SW 1271 (cell line): Measurements from ENCODE around the gene JAK1.
"Not testable (repeated sequence)": the region's sequence is repeated elsewhere in the genome, so short reads cannot be mapped to it uniquely, and the experiment has no call there.

ENCODE experiments used
- DNase-seq, 2 experiments: peaks; one replicate each; lab custom pipeline; 2025; lab: John Stamatoyannopoulos, UW

The JAK1 gene

DNA sequence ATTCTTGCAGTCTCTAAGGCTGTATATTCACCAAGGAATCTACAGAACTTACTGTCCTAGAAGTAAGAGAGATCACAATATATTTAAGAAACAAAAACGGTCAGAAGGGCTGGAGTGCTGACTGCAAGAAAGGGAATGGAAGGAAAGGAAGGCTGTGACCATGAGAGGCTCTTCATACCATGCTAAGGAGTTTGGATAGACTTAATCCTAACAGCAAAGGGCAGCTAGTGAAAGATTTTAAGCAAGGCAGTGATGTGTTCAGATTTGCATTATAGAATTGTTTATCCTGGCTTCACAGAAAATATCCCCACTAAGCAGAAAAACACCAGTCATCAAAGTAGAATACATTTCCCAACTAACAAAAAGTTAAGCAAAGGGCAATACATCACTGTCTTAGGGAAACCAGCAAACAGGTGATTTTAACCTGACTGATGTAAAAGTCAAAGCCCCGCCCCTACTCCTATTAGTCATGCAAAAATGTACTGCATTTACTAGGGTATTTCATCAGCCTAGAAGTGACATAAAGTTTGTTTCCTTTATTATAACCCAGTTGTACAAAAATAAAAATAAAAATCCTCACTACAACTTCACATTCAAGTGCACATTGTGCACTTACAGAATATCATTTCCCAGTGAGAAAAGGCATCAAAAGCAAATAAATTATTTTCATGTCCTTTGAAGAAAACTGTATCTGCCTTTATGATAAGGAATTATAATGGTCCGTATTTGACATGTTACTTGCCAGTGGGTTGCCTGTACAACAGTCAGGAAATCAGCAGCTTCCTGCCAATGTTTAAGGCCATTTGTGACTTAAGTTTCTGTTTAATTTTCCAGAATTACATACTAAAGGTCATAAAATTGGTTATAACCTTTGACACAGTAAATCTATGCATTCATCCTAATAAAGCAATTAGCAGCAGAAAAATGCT, 17.2 kb downstream of the JAK1 start:
- no peak for DNase-seq

DNA sequence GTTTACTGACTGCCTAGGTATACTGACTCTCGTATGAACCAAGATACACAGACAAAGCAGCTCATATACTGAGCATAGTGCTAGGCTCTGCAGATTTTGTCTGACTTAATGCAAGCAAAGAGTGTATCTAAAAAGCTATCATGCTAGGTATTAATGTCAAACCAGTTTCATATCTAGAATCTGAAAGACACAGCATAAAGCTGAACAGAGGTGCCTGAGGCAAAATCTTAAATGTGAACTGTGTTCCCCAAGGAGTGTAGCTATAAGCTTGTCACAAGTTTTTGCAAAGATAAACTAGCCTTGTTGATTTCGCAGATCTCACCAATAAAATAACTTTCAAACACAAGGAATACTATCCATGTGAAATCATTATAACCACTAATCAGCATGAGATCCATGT, 18.1 kb downstream of the JAK1 start:
- no peak for DNase-seq

DNA sequence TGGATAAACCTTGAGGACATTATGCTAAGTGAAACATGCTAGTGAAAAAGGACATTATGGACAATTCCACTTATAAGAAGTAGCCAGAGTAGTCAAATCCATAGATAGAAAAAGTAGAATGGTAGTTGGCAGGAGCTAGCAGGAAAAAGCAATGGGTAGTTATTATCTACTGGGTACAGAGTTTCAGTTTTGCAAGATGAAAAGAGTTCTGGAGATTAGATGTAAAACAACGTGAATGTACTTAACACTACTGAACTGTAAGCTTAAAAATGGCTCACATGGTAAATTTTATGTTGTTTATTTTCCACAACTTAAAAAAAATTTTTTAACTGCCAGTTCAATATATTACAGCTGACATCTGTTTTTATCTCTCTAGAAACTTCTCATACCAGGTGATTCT, 19.4 kb downstream of the JAK1 start:
- no peak for DNase-seq

DNA sequence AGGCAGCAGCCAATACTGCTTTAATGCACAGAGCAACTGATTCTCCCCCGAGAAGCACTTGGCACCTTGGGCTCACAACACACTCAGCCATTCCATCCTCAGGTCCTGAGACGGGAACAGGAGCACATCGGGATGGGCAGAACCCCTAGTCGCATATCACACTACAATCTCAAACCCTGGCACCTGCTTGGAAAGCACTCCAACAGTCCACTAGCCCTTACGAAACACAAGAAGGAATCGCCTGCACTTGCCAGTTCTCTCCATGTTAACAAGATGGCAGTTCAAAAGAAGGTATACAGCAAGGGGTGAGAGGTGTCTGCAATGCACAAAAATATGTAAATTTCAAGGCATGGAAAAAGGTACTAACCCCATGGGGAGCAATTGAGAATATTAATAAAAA, 21.4 kb downstream of the JAK1 start:
- DNase-seq, result no peak

DNA sequence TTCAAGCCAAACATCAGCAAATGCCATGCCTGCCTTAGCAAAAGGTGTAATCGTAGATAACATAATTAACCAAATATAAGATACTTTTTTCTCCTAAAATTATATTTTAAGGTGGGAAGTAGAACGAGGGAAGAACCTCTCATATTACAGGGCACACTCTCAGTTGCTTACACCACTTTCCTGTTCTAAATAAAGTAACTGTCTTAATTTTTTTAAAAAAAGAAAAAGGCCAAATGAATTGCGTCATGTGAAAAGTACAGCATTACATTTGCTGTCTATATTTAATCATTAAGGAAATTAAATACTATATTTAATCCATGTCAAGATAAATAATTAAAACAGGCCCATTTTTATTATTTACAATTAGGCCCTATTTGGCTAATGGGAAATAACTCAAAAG, 23.7 kb downstream of the JAK1 start:
- no peak for DNase-seq

DNA sequence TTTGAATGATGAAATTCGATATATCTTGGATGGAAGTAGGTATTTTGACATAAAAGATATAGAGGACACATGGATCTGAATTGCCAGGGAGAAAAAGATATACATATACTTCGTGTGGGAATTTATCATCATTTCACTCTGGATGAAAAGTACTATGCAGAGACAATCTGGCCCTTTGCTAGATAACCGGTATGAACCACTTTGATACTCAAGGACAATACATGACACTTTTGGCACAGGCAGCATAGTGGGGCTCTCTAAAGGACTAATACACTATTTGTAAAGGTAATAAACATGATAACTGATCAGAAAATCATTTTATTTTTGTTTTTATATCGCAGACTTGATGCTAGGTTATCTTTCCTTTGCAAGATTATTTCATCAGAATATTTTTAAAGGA, 24.2 kb downstream of the JAK1 start:
- DNase-seq, result no peak

DNA sequence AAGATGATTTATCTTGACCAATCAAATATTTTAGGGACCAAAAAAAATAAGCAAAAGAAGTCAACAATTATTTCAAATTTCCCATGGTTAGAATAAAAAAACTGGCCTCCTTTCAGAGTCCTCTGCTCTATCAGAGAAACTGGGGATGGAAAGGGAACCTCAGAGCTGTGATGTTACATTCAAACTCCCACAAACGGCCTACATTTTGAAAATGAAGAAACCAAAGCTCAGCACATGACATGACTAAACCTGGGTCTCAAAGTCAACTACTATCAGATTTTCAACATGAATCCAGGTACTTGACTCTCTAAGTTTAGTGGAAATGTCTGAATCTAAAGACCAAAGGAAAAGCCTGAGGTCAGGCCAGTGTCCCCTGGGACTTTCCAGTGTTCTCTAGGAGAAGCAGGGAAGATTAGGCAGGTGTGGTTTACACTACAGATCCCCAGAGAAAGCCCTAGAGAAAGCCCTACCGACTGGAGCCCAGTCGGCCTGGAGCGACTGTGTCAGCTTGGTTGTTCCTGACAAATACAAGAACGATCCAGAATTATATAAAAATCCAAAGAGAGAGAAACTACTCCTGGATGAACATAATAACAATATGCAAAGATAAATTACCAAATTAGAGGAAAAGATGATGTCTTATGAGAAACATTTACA, 24.8 kb downstream of the JAK1 start:
- DNase-seq, result no peak

DNA sequence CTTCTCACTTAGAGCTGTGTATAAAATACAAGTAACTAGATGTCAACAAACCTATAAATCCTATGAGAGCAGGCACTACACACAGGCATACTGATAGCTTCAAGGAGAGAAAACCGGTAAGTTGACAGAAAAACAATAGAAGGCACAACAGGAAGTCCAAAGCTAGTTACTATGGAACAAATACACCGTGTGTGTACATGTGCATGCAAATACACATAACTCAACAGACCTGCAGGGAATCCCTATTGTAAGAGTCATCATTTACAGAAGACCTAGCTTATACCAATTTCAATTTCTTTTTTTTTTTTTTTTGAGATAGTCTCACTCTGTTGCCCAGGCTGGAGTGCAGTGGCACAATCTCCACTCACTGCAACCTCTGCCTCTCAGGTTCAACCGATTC, 26.3 kb downstream of the JAK1 start:
- no peak for DNase-seq

DNA sequence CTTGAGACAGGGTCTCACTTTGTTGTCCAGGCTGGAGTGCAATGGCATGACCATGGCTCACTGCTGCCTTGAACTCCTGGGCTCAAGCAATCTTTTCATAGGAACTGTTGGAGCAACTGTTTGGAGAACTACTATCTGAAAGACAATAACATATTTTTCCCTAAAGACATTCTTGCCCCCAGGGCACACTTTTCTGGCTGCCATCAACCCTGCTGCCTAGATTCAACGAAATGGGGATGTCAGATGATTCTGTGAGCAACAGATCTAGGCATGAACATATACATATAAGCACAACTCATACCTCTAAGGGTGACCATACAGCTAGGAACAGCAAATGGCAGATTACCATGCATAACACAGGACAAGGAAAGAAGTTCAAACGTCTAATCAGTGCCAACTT, 27.4 kb downstream of the JAK1 start:
- no peak for DNase-seq

DNA sequence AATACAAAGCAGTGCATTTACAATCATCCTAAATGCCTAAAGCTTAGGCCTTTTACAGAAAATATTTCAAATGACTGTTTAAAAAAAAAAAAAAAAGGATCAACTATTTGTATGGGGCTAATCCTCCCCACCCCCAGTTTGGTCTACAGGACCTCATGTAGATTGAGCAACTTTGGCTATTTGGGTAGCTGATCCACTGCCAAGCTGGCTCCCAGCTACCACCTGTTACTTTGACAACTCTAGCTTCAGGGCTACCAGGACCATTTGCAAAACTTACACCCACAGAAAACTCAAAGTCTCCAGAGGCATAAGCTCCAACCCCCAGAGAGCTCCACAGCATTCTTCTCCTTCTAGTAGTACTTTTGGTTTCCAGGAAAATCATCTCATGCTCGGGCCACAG, 29.4 kb downstream of the JAK1 start:
- DNase-seq, result no peak

DNA sequence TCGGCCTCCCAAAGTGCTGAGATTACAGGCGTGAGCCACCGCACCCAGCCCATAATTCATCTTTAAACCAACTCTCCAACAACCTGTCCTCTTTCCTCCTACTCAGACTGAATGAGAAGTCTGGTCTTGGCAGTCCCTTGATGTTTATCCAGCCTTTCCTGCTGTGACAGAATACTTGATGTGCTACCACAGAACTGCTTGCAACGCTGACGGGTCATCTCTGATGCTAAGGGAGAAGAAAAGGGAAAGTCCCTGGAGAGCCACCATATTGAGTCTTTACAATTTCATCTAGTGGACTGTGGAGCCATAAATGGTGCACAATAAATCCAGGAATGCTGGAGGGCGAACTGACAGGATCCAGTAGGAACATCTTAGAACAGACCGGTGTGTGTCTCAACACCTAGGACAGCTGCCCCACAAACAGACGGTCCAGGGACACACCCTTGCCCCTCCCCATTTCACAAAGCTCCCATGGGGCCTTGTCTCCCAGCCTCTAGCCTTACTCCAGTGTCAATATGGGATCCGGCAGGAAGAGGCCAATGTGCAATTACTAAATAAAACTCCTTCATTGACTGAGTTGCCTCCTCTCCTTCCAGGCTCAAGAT, 30.7 kb downstream of the JAK1 start:
- DNase-seq, result no peak

DNA sequence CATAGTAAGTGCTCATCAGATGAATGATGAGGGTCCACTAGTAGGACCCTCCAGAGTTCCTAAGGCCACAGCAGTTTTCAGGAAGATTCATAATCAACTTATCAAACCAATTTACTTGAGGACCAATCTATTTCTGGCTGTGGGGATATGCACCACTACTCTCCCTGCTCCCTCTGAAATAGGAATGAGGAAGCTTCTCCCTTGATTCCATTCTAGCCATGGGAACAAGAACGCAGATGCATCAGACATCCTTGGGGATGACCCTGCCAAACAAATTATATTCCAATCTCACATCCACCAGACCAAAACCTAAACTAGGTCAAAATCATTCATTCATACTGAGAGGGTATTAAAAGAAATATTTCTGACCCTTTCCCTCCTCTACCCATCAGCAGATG, 31.5 kb downstream of the JAK1 start:
- no peak for DNase-seq

DNA sequence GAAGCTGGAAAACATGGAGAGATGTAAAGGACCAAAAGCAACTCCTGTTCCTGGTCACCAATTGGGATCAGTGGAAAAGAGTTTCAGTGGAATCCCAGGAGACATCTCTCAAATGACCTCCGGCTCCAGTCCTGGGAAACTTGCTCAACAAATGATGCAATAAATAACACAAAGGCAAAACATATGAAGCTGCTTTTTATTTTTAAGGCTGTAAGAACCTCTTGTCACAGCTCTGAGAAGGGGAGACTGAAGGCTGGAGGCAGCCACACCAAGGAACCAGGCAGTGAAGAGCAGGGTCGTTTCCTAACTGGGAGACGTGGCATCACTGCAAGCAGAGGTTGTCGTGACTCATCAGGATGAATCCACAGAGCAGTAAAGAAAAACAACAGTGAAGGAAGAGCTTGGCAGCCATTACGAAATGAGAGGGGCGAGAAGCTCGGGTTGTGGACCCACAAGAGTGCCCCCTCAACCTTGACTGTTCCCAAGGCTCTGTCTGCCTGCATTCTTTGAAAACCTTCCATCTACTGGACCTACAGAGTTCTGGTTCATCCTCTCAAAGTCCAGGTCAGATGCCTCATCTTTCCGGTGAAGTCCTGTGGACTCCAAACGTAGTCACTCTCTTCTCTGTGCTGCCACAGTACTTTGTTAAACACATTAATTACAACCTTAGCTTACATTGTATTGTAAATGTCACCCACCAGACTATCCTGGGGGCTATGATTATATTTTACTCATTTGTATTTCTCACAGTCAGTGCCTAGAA, 32.1 kb downstream of the JAK1 start:
- peak in 1 of 2 experiments; percentile 12 for DNase-seq

DNA sequence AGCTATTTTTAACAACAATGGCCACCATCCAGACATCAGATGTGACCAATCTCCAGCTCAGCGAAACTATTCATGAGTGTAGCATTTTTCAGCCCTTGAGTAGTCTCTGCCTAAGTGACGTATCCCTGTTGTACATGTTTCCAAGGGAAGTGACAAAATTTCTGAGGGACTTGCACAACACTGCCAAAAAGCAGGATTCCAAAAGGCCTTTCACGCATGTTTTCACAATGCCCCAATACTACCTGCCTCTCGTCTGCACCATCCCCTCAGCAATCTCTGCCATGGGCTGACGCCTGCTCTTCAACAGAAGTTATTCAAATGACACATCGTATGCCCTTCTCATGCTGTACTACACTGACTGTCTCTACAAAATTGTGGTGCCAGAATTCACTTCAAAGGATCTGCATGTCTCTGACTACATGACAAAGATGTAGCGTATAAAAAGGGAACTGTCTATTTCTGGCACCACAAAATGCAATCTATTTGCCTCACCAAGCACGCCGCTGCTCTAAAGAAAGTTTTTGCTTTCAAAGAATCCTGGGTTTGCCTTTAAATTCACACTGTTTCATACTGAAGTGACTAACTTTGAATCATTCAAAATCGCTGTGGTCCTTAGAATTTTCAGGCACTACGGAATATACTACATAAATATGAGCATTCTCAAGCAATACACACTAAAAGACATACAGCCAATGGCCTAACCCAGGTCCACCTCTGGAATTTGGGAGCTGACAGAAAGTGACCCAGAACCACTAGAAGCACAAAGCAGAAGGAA, 32.9 kb downstream of the JAK1 start:
- DNase-seq, result no peak

DNA sequence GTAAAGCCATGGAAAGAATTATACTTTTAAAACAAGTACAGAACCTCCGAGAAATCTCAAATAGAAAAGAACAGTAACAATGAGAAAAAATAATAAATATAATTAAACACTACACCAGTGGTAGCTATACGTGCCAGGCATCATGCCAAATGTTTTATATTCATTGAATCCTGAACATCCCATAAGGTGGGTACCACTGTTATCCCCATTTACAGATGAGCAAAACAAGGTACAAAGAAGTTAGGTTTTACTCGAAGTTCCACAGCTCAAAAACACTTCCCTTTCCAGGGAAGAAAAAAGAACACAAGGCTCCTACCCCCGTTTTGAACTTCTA, 33.4 kb downstream of the JAK1 start:
- DNase-seq, result no peak

DNA sequence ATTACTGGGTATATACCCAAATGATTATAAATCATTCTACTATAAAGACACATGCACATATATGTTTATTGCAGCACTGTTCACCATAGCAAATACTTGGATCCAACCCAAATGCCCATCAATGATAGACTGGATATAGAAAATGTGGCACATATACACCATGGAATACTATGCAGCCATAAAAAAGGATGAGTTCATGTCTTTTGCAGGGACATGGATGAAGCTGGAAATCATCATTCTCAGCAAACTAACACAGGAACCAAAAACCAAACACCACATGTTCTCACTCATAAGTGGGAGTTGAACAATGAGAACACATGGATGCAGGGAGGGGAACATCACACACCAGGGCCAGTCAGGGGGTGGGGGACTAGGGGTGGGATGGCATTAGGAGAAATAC, 35.7 kb downstream of the JAK1 start:
- not testable (repeated sequence) for DNase-seq

DNA sequence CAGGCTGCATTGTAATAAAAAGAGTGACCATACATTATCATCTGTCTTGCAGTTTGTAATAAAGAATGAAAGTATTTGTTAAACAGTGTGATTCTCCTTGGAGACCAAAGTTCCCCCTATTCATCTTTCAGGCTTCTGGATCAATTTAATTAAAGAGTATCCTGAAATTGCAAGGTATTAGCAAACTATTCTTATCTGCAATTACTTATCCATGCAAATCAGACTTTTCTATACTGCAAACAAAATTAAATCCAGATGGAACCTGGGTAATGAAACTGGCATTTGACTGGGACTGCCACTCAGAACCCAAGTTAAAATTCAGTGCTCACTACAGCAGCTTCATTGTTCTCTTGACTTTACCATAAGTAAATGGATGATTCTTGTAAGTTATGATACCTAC, 37.1 kb downstream of the JAK1 start:
- no peak for DNase-seq

DNA sequence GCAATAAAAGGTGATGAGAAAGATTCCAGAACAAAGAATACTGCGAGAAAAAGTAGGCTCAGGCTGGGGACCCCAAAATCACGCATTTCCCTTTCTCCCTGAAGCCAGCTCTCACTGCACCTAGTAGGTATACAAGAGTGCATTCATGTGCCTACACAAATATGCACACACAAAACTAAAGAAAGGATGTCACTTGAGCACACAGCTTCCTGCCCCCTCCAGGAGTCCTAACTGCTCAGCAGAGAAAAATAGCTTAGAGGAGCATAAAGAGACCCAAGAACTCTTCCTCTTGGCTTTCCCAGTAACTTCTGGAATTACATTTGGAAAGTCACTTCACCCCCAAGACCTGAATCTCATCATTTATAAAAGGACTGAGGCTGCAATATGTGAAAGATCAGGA, 38.0 kb downstream of the JAK1 start:
- no peak for DNase-seq

DNA sequence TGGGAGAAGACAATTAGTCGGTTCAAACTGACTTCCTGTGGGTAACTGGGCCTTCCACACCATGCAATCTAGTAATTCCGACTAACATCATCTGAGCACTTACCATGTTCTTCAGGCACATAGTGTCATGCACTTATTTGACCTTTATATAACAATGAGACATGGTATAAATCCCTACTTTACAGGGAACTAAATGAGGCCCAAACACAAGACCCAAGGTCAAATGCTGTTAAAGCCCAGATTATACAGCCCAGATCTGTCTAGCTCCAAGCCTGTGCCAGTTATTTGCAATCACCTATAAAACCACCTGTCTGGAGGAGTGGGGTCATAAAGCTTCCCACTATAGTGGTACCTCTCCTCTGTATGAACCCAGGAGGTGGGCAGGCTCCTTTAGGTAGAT, 40.8 kb downstream of the JAK1 start:
- DNase-seq, result no peak

DNA sequence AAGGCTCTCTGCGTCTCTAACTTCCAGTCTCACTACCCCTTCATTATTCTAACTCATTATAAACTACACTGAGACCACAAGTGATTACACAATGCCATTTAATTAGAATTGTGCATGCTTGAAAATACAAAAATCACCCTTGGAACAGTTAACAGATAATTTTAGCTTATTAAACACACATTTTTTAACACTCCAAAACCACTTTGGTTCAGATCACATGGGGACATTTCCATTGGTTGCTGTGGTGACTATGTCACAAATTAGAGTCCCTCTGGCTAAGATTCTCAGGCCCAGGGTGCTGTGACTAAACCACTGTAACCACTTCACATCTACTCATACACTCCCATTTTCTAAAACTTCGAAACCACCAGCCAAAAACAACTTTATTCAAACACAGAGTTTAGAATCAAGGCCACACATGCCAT, 43.0 kb downstream of the JAK1 start:
- no peak for DNase-seq

DNA sequence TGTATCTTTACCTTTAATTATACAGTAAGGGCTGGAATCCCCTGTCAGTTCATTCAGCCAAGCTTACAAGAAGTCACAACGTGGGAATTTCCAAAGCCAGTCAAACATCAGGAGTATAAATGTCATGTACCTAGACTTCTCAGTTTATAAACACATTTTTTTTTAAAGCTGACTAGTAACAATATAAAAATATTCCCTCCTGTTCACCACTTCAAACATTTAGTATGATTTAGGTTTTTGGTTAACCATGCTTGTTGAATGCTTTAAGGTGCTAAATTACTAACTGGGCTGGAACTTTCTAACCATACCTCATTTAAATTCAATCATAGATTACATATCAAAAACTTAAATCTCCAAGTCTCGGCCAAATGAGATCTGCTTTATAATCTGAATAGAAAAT, 44.0 kb downstream of the JAK1 start:
- DNase-seq, result no peak

DNA sequence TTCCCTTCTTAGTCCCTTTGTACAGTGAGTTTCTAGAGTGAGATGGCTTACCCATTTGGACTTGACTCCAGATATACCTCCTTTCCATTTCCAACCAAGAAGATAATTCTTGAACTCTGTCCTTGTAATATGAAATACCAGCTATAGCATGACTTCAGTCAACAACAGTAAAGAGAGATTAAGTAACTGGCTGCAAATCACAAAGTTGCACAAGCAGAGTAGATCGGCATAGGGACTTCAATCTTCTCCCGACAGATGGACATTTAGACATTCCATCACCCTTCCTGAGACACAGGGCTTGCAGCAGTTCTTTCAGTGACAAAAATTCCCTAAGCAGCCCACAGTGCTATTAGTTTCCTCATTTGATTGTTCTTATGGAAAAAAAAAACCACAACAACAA, 44.6 kb downstream of the JAK1 start:
- no peak for DNase-seq
